HG03060 (cell line): ENCODE measurements around the gene PABPN1L.

Experiments
- ATAC-seq: cut with Tn5 transposase; IDR thresholded peaks from one replicate; pipeline ENCODE4 v1.9.1; 2021; ENCODE audit warnings: low read depth, moderate number of reproducible peaks; ENCODE audit not compliant: unreplicated experiment

PABPN1L gene

DNA sequence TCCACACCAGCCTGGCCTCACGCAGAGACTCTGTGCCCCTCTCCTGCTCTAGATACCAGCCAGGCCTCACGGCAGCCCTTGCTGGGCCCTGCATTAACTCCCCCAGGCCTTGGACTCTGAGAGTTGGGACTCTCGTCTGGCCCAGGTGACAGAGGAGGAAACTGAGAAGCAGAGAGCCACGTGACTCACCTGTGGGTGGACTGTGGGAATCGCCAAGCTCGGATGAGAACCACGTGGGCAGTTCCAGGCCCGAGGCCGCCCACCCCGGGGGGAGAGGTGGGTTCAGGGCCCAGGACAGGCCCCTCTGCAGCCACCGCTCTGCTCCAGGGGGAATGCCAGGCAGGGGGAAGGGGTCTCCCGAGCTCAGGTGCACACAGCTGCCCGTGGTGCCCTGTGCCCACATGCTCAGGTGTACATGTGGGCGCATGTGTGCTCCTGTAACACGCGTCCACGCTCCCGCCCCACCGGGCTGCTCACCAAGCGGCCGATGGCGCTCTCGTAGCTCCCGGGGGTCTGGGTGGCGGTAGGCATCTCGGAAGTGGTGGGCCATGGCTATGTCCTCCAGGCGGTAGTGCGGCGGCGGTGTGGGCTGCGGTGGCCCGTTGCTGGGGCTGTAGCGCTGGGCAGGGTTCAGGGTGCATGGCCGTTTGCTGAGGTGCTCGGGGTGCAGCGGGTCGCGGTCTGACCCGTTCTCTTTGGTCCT, 18.3 kb upstream of the PABPN1L start:
- no peak for ATAC-seq

DNA sequence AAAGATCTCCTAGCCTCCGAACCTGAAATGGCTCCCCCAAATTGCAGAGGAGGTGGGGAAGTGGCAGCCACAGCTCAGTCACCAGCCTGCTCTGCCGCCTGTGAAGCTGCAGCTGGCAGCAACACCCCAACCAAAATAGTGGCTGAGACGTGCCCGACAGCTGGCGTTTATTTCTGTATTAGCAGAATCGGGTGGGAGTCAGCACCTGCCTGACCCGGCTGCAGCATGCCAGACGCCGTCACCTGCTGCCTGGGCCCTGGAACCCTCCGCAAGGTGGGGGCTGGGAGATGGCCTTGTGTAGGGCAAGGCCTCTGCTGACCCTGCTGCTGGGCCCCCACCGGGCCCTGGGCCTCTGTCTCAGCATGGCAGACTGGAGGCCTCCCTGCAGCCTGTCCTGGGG, 17.5 kb upstream of the PABPN1L start:
- ATAC-seq: no peak

DNA sequence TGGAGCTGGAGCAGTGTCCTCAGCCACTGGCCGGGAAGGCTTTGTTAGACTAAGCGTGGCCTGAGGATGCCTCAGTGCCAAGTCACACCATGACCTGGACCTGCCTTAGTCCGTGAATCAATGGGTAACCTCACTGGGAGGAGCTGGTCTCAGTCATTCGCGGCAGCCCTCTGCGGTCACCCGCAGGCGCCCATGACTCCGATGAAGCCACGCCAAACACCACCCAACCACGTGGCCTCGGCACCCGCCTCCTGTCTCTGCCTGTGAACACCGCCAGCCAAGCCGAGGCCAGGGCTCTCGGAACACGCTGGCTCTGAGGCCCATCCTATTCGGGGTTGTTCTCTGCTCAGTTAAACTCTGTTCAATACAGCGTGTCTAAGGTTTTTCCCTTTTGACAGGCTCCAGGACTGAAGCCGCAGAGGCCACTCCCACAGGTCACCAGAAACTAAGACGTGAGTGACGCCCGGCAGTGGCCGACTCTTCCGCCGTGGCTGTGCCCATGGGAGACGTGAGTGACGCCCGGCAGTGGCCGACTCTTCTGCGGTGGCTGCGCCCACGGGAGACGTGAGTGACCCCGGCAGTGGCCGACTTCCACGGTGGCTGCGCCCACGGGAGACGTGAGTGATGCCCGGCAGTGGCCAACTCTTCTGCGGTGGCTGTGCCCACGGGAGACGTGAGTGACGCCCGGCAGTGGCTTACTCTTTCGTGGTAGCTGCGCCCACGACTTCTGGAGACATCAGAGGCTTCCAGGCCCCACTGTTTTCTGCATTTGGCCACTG, 16.8 kb upstream of the PABPN1L start:
- no peak for ATAC-seq

DNA sequence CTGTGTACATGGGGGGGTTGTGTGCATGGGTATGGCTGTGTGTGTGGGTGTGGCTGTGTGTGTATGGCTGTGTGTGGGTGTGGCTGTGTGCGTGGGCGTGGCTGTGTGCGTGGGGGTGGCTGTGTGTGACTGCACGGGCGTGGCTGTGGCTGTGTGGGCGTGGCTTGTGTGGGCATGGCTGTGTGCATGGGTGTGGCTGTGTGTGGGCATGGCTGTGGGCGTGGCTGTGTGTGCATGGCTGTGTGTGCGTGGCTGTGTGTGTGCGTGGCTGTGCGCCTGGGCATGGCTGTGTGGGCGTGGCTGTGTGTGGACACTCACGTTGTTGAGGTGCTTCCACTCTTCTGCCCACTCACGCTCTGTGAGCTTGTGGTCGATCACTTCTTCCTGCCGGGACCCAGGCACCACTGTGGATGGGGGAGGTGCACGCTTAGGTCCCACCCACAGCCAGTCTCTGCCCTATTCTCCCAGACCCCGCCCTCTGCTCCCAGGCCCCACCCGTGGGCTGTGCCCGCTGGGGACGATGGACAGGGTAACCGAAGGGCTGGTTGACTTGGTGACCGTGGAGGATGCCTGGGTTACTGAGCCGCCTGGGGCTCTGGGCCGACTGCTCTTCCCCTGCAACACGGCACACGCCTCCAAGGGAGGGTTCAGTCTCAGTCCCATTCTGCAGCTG, 16.0 kb upstream of the PABPN1L start:
- ATAC-seq: no peak

DNA sequence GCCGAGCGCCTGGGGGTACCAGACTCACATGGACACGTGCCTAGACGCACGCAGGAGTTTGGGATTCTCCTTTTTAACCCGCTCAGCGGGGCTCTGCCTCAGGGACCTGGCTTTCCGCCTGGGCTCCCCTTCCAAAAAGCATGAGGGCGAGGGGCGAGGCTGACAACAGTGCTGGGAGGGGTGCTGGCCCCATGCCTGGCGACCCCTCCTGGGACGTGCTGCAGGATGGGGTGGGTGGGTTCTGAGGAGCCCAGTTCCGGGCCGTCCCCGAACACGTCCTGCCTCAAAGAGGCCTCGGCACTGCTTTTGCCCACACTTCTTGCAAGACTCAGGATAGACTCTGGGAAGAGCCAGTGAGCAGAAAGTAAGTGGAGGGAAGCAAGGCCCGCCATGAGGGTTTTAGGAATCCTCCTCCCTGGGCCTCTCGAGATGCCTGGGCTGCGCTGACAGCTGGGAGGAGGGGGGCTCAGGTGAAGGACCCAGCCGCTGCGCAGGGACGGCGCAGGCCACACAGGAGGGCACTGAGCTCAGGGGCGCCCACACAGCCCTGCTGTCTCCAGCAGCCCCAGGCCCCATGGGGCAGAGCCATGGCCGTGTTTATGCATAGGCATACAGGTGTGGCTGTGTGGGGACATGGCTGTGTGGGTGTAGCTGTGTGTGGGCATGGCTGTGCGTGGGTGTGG, 15.4 kb upstream of the PABPN1L start:
- ATAC-seq: no peak

DNA sequence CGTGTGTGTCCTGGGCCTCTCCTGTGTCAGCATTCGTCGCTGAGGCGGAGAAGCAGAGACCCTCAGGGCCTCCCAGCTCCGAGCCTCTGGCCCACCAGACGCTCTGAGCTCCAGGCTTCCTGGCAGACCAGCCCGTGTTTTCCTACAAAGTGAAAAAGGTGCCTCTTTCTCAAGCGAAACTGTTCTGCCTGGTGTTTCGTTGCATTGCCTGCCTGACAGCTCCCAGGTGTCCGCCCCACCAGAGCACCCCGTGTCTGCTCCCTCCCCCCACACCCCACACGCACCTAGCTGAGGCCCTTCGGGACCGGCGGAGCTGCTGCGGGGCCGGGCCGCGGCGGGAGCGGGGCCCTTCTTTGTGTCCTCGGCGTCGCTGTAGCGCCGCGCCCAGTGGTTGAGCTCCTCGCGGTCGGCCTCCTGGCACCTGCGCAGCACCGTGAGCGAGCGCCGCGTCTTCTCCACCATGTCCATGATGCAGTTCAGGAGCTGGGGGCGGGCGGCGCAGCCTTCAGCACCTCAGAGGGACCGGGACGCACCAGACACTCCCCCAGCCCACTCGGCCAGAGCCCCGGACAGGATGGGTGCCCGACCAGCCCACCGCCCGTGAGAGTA, 14.7 kb upstream of the PABPN1L start:
- no peak for ATAC-seq

DNA sequence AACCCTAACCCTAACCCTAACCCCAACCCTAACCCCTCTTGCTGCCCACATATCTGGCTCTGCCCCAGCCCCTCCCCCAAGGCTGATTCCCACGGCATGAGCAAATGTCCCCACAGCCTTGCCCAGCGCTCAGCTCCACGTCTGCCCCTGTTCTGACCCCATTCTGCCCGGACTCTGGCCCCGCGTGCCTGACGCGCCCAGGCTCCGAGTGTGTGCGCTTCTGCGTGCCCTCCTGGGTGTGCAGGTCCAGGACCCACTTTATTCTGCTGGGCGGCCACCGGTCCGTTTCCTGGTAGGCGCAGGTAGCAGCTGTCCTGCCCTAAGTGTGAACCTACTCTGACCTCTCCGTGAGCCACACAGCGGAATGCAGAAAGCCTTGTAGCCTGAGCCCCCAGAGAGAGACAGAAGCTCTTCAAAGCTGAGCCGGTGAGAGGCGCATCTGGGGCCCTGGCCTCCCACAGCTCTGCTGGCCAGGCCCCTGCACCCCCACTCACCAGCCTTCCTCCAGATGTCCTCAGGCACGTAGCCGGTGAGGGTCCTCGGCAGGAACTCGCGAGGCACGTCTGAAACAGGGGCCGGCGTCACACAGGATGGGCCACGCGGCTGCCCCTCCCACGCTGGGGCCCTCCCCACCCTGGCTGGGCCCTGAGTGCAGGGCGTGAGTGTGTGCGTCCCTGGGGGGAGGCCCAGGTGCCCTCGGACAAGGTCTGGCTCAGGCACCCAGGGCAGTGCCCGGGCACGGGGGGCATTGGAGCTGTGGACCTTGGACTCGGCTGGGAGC, 14.0 kb upstream of the PABPN1L start:
- ATAC-seq: no peak

DNA sequence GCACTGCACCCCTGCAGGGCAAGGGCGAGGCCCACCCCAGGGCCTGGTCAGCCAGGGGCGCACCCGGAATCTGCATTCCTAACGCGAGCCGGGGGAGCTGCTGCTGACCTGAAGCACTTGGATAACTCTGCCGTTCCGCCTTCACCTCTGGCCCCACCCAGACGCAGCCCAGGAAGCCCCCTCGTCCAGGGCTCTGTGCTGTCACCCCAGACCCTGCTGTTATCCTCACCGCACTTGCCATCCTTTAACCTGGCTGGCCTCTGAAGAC, 13.3 kb upstream of the PABPN1L start:
- no peak for ATAC-seq

DNA sequence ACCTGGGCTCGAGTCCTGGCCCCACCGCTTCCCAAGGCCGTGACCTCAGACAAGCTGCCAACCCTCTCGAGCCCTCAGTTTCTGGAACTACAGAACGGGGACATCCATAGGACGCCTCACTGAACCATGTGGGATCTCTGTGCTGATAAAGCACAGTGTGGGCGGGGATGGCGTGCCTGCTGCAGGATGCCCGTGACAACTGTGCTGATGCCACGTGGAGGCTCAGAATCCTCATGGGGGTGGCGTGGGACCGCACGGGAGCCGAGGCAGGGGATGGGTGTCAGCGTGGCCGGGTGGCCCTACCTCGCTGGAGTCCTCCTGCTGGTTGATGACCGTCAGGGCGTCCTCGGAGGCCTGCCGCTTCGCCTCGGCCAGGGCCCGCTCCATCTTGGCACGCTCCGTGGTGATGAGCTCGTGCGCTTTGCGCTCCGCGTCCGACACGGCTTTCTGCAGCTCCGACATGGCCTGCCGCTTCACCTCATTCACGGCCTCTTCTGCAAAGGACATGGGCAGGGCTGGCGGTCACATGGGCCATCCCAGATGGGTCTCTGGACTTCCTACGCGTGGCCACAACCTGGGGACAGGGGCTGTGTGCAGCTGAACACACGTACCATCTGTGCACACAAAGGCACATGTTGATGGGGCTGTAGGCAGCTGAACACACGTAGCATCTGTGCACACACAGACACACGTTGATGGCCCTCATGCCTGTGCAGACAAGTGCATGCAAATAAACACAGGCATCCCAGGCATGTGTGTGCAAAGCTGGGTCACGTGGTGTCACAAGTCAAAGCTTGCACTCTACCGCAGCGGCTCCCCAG, 12.7 kb upstream of the PABPN1L start:
- ATAC-seq: no peak

DNA sequence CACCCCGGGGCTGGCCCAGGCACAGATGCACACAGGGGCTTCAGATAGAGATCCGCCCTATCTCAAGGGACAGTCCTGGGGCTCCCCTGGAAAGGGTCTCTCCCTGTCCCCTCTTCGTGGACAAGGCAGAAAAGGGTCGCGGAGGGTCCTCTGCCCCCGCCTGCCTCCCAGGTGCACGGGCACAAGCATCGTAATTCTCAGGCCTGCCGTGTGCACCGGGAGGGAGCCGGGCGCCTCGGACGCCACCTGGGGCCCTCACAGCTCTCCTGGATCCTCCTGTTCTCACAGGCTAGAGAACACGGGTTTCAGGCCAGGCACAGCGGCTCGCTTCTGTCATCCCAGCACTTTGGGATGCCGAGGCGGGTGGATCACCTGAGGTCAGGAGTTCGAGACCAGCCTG, 11.9 kb upstream of the PABPN1L start:
- no peak for ATAC-seq

DNA sequence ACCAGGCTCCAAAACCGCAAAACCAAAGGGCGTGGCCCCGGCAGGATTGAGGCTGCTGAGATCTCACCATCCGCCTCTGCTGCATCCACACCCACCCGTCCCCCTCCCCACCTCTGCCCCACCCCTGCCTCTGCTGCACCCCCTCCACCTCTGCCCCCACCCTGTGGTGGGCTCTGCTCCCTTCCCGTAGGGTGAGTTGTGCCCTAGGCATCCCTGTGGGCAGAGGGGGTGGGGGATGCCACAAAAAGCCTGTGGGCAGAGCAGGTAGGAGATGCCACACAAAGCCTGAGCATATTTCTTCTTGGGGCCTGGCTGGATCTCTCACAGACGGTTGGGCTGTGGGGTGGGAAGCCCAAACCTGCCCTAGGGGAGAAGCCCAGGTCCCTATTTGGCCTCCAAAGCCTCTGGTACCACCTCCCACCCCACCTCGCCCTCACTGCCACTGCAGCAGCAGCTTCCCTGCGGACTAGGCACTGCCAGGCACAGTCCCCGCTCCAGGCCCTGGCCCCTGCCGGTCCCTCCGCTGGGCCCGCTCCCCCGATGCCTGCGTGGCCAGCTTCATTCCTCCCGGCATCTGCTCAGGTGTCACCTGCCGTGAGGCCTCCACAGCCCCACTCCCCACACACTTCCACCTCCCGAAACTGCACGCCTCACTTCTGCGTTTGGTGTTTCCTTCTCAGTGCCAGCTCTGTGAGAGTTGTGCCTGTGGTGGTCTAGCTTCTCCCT, 11.3 kb upstream of the PABPN1L start:
- ATAC-seq: no peak

DNA sequence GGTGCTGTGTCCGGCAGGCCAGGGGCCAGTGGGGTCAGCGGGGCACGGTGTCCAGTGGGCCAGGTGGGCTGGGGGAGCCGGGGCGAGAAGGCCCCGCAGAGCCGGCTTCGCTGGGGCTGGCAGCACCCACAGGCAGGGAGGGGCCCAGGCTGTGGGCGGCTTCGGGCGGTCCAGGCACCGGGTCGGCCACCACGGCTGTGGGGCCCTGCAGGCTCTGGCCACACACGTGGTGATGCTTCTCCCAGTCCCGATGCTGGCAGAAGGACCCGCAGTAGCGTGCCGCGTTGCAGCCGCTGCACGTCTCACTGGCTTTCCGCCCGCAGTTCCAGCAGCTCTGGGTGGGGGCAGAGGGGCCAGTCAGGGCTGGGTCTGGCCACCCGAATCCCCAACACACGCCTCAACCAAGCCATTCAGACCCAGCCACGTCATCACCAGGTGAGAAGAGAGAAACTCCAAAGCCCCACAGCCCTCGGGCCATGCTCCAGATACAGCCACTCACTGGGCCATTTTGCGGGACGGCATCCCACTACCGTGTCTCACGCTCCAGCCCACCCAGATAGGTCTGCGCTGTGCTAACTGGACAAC, 10.6 kb upstream of the PABPN1L start:
- ATAC-seq: no peak

DNA sequence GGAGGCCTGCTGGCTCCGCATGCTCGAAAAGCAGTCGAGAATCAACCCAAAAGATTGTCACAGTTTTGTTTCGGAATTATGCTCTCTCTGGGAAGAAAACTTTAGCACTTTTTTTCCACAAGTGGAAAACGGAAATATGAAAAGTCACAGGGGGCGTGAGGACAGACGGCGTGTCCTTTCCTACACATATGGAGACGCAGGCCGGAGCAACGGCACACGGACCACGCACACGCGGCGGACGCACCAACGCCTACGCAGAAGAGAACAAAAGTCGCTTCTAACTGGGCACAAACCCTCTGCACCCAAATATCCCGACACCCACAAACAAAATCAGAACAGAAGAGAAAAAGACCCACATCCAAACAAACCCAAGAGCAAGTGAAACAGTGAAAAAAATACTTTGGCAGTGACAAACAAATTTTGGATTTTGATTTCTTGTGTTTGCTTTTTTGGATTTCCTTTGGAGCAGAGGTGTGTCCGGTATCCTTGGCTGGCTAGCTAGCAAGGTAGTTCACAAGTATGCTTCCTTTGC, 9.3 kb upstream of the PABPN1L start:
- no peak for ATAC-seq

DNA sequence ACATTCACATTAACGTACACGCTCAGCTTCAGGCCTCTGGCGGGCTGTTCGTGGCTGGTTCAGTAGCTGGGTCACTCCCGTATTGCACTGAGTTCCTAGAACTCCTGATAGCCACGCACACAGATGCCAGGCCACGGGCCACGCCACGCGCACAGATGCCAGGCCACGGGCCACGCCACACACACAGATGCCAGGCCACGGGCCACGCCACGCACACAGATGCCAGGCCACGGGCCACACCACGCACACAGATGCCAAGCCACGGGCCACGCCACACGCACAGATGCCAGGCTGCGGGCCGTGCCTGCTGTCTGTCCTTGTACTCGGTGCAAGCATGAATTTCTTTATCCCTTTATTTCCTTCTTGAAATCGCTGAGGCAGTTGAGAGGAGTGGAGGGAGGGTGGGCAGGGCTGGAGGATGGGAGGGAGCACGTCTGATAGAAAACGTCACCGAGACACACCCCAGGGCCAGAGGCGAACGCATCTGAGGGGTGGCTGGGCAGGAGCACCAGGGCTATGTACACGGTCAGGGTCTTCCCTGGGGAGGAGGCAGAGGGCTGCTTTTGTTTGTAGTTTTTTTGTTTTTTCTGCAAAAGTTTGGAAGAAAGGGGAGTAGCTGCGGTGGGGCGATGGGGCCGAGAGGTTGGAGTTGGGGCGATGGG, 8.6 kb upstream of the PABPN1L start:
- ATAC-seq: no peak

DNA sequence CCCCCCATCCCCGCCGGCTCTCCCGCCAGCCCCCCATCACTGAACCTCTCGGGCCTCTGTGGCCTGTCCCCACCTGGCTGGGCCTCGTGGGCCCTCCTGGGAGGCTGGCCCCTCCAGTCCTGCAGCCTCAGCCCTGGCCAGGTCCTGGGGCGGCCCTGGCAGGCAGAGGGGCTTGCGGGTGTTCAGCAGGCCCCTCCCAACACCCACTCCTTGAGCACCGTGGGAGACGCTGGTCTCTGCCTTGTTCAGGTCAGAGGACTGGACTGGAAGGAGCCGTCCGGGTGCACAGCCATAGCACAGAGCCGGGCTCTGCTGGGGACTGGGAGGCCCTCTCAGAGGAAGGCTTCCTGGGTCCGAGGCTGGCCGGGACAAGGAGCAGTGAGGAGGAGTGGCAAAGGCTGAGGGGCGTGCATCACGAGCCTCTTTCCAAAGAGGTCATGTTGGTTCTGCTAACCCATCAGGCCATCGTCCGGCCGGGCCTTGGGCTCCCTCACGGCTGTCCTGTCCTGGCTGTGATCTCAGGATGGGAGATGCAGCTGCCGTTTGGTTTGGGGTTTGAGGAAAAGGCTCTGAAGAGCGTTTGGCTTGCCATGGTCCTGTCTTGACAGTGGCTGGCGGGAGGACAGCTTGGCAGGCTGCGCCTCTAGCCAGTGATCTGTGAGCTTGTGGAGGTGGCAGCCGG, 6.3 kb upstream of the PABPN1L start:
- ATAC-seq: no peak

DNA sequence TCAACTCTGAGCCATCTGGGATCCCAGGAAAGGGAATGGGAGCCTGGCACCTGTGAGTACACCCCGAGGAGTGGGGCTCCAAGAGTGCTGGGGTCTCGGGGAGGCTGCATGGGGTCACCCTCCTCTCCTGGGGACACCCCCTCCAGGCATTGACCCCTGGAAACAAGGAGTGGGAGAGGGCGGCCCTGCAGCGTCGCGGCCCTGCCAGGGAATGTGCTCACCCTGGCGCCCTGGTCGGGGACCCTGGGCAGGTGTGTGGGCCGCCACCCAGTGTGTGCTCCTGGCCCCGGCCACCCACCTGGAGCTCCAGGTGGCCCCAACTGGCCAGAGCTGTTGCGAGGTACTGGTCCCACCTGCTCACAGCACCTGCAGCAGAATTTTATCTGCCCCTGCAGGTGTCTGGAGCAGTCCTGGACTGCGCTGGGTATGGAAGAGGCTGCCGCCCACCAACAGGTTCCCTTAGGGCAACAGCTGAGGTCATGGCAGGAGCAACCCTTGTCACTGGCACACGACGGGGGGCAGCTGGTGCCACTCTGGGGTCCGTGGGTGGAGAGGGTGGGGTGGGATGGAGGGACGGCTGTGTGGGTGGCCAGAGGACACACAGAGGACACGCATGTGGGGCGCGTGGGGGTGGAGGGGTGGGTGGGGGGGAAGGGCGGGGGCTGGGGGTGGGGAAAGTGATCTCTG, 5.4 kb upstream of the PABPN1L start:
- no peak for ATAC-seq

DNA sequence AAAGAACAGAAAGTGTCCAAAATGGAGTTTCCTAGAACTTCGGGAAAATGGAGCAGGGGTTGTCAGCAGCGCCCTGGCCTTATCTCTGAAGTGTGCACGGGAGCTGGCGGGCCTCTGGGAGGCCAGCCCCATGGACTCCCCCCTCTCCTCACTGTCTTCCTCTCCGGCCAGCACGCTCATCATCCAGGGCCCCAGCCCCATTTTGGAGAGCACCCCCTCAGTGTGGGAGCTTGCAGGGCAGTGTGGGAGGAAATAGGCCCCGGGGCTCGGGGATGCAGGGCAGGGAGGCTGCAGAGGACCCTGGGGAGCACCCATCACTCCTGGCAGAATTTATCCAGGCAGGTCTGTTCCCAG, 4.9 kb upstream of the PABPN1L start:
- no peak for ATAC-seq
